ENCODE results near the gene EPS8L2.

The EPS8L2 gene

DNA sequence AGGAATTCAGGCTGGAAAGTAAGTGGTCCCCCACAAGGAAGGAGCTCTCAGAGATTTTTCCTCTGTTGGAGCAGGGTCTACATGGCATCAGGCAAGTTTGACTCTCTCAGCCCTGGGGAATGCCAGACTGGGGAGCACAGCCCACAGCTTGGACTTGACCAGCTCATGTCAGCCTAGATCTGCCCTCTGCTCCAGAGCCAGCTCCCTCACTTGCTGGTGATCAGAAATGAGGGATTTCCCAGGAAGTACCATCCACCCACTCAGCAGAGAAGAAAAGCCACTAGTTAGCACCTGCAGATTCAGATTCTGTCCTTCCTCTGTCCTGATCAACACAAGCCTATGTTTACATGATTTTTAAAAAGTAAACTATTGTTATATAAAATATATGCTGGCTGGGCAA, 54.2 kb downstream of the EPS8L2 start:
- no peak for DNase-seq

DNA sequence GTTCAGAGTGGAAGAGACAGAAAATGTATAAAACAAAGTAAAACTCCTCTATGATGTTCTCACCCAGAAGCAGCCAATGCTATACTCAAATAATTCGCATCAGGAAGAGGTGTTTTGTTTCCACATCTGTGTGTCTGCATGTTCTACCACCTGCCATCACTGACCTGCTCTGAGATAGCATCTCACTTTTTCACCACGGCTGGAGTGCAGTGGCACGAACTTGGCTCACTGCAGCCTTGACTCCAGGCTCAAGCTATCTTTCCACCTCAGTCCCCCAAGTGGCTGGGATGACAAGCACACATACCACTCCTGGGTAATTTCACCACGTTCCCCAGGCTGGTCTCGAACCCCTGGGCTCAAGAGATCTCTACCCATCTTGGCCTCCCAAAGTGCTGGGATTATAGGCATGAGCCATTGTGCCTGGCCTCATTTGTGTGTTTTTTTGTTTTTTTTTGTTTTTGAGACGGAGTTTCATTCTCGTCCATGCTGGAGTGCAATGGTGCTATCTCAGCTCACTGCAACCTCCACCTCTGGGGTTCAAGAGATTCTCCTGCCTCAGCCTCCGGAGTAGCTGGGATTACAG, 55.6 kb downstream of the EPS8L2 start:
- no peak for DNase-seq

- peak in 27 of 51 donors; percentile 19 to 64 (median 49) for DNase-seq
Observed at GRCh38 chr11:762421-763072, 56.5 kb downstream of the EPS8L2 start.

- no peak for DNase-seq
Observed at GRCh38 chr11:763073-763463, 57.0 kb downstream of the EPS8L2 start.

- DNase-seq = no peak
Observed at GRCh38 chr11:763549-764321, 57.7 kb downstream of the EPS8L2 start.

DNA sequence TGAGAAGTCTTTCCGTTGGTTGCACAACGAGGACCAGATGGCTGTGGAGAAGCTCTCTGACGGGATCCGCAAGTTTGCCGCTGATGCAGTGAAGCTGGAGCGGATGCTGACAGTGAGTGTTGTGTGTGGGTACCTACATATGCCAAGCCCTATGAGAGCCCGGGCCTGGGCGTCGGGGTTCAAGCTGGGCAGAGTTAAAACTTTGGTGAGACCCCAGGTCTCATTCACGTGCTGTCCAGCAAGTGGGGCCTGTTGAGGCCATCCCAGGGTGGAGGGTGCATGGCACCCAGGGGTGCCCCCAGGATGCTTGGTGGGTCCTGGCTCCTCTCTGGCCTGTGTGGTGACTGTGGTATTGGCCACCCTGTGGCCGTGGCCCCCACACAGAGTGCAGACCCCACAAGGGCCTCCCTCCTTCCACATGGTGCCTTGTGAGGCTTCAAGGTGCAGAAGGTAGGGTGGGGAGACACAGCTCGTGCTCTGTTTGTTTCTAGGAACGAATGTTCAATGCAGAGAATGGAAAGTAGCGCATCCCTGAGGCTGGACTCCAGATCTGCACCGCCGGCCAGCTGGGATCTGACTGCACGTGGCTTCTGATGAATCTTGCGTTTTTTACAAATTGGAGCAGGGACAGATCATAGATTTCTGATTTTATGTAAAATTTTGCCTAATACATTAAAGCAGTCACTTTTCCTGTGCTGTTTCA, 58.4 kb downstream of the EPS8L2 start:
- no peak for DNase-seq

- peak in 24 of 51 donors; percentile 18 to 74 (median 46) for DNase-seq
Observed at GRCh38 chr11:765025-765801, 59.2 kb downstream of the EPS8L2 start.

DNA sequence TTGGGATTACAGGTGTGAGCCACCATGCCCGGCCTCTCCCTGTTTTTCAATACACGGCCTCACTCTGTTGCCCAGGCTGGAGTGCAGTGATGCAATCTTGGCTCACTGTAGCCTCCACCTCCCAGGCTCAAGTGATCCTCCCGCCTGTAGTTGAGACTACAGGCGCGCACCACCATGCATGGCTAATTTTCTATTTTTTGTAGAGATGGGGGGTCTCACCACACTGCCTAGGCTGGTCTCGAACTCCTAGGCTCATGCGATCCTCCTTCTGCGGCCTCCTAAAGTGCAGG, 59.7 kb downstream of the EPS8L2 start:
- DNase-seq = no peak

DNA sequence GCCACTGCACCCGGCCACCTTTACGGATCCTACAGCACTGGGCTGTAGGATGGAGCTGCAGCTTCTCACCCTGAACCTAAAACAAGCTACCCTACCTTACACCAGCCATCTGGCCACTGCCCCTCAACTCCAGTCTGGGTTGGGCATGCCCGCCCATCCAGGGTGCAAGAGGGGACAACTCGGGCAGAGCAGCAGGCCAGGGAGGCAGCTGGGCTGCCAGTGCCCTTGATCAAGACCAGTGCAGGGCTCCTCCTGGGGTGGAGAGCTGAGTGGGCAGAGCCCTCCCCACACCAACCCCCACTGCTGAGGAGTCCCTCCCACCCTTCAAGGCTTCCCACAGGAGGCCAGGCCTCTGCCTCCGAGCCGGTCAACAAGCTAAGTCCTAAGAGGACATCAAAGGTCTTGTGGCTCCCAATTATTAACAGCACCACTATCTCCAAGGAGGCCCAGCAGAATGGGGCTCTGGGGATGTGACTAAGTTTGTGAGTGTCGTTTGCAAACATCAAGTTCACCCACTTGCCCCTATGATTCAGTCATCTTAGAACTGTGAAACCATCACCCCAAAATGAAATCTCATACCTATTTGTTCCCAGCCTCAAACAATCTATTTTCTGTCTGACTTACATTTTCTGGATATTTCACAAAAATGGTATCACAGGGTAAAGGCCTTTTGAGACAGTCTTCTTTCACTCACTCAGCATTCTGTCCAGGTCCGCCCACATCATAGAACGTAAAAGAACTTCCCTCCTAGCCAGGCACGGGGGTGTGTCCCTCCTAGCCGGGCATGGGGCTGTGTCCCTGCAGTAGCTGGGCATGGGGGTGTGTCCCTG, 60.3 kb downstream of the EPS8L2 start:
- DNase-seq = no peak

DNA sequence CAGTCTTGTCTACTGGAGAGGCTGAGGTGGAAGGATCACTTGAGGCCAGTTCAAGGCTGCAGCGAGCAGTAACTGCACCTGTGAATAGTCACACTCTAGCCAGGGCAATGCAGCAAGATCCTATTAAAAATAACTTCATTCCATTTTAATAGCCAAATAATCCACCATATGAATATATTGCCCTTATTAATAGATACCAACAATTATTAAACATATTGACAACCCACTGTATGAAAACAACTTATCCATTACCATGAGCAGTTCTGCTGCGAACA, 60.8 kb downstream of the EPS8L2 start:
- DNase-seq = no peak

DNA sequence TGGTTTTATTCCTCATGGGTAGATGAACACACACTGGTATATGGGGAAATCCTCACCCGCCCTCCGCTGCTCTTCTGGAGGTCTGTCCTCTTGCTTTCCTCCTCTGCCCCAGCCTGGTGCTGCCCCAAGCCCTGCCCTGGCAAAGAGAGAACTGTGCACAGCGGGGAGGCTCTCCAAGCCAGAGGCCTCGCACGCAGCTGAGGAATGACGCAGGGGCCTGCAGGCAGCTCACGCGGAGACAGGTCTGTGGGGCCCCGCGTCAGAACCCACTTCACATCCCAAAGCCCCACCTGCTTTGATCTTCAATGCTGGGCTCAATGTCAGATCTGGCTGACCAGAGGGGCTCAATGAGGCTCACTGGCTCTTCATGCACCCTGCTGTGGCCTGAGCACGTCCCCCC, 61.2 kb downstream of the EPS8L2 start:
- peak in 2 of 51 donors; percentile 17 to 47 for DNase-seq

DNA sequence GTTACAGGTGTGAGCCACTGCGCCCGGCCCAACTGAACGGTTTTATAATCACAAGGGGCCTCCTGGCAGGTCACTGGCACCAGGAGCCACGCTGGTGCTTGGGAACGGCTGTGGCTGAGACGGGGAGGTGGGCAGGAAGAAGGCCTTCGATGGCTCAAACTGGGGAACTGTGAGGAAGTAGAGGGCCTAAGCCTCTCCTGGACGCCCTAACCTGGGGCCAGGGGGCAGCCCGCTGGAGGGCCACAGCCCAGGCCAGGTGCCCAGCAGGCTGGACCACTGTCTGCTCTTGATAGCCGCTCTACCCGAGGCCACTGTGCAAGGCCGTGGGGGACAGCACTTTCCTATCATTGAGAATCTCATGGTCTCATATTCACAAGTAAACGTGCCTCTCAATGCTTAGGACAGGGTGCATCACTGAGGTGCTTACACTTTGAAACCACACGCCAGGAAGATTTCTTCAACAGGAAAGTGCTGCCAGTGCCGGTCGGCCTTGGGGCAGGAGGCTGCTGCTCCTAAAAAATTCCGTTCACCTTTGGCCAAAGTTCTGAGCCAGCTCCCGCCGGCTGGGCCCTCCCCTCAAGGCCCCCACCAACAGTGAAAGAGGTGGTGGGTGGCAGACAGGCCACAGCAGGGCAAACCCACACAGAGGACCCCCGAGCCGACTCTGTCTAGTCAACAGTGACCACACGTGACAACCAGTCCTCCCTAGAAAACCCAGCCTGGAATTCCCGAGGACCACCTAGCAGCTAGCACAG, 64.0 kb downstream of the EPS8L2 start:
- DNase-seq = no peak

- no peak for DNase-seq
Observed at GRCh38 chr11:770642-771616, 64.9 kb downstream of the EPS8L2 start.

DNA sequence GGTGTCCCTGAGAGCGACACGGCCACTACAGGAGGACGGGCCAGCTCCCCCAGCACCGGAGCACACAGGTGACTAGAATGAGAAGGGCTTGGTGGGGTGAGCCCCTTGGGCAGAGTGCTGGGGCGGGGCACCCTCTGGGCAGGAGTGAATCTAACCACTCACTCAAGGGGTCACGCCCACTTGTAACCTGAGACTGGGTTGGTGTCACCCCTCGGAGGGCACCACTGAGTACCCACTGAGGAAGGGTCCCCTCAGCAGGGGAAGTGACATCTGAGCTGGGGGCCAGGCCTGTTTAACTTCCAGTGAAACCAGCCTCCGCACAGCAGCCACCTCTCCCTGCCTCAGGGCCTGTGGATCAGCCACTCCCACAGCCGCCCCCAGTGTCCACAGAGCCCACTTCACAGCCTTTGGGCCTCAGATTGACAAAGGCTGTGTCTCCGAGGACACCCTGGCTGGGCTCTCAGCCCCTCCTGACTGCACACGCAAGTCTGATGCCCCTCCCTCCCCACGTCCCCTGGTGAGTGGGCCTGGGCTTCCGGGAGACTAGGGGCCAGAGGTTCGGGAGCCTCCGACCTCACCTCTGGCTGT, 65.7 kb downstream of the EPS8L2 start:
- no peak for DNase-seq

DNA sequence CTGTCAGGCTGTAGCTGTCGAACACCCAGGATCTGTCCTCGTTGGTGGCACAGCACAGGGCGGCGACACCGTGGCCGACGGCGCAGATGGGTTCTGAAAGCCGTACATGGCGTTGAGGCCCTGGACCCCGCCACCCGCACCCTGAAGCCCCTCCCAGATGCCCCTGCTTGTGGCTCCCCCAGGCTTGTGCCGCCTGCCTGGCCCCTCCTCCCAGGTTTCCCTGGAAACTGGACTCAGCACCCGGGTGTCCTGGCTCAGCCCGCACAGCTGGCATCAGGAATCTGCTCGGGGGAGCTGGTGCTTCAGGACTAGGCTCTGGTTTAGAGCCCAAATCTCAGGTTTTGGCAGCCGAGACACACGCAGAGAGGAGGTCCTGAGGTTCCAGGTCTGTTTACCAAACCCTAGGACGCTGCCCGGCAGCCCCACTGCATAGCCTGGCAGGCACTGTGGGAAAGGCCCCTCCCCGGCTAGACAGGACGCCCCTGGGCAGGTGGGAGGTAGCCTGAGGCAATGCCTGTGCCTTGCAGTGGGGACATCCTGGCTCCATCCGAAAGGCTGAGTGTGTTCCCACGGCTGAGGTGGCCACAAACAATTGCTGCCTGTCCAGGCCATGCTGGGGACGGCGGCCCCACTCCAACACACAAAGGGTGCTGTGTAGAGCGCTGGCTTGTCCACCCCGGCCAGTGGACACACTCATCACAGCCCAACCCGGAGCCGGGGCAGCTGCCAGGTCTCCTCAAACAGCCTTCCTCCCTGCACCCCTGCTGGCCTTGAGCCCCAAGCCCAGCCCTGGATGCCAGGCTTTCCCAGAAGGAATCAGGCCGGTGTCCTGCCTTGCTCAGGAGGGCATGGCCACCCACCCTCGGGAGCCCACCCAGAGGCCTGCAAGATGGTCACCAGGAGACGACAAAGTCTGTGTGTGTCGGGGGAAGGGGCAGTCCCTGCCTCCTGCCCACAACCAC, 66.7 kb downstream of the EPS8L2 start:
- DNase-seq = peak in 47 of 51 donors; percentile 48 to 98 (median 89)

GRCh38 chr11:773425-773824, 67.4 kb downstream of the EPS8L2 start:
- DNase-seq = no peak

- no peak for DNase-seq
Observed at GRCh38 chr11:773830-774229, 67.8 kb downstream of the EPS8L2 start.

All from hypothalamus (tissue), 51 donors.